ENCODE results near the gene FCHSD1.

DNA sequence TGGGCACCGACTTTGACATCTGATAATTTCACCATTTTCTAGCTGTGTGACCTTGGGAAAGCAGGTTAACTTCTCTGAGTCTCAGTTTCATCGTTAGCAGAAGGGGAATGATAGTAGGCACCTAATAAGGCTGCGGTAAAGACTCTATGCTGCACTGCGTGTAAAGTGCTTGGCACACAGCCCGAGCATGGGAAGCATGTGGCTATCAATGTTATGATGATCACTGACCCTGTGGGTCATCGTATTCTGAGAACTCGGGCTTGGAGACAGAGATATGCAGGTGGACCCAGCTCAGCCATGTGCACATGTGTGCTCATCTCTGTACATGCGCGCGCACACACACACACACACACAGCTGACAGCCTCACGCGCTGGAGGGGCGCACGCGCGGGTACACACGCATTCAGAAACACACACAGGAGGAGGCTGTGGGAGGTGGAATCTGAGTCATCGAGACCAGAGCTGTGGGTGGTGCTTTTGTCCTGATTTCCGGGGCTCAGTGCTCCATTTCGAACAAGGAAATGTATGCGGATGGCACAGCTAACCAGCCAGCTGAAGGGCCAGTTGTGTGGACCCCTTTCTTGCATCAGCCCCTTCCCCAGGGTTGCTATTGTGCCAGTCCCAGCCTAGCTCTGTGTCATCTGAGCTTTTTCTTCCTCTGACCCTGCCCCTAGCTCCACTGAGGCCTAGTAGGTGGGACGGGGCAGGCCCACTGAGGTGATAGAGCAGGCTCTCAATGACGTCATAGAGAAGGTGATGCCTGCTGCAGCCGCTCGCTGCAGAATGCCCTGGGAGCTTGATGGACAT, 41.9 kb upstream of the FCHSD1 start:
- TF ChIP-seq CTCF (IDR thresholded peaks at IDR 0.05; ENCODE audit: extremely low read depth in 1 of 2, insufficient read depth in 1 of 2, low read depth in 1 of 2, low read length in 2 of 2) = no peak
- TF ChIP-seq POLR2A (IDR thresholded peaks at IDR 0.05; ENCODE audit: low read depth, low read length) = no peak

Measured in endothelial cell of umbilical vein (primary cell).